PFSK-1 (cell line): ENCODE measurements around the gene NKX6-1.

ENCODE experiments used
- FOXP2 ChIP-seq: optimal IDR thresholded peaks from 2 replicates; pipeline ENCODE3; 2011; ENCODE audit warnings: borderline replicate concordance, control low read depth, inconsistent platforms; ENCODE audit not compliant: insufficient read depth; ENCODE audit errors: extremely low read length, extremely low read depth
- POLR2AphosphoS5 ChIP-seq: IDR thresholded peaks from 2 replicates; pipeline ENCODE4 v1.6.1; 2012; ENCODE audit warnings: low read depth, mild to moderate bottlenecking, control low read depth, low read length, moderate library complexity
- REST ChIP-seq, 2 experiments: IDR thresholded peaks; 2 replicates each; pipeline versions ENCODE4 v1.6.1 to v1.8.0; 2011 to 2012; ENCODE audit warnings: low read depth in 2 of 2, low read length in 2 of 2, control low read depth in 1 of 2, inconsistent platforms in 1 of 2, mild to moderate bottlenecking in 1 of 2, moderate library complexity in 1 of 2; ENCODE audit not compliant: insufficient read depth in 1 of 2
- SIN3A ChIP-seq: IDR thresholded peaks from 2 replicates; pipeline ENCODE4 v1.6.1; 2012; ENCODE audit warnings: mild to moderate bottlenecking, low read length, moderate library complexity, borderline replicate concordance; ENCODE audit not compliant: insufficient read depth
- TAF1 ChIP-seq: IDR thresholded peaks from 2 replicates; pipeline ENCODE4 v1.6.1; 2012; ENCODE audit warnings: low read length, control low read depth, borderline replicate concordance; ENCODE audit not compliant: insufficient read depth

The NKX6-1 gene

GRCh38 chr4:84502955-84503373, 3.9 kb upstream of the NKX6-1 start:
- no peak for TF ChIP-seq FOXP2
- TF ChIP-seq SIN3A, result no peak
- no peak for TF ChIP-seq TAF1
- no peak for TF ChIP-seq POLR2AphosphoS5
- TF ChIP-seq REST (IDR thresholded peaks at IDR 0.05; ENCODE audit: insufficient read depth in 1 of 2, low read depth in 2 of 2, low read length in 2 of 2), result no peak

DNA sequence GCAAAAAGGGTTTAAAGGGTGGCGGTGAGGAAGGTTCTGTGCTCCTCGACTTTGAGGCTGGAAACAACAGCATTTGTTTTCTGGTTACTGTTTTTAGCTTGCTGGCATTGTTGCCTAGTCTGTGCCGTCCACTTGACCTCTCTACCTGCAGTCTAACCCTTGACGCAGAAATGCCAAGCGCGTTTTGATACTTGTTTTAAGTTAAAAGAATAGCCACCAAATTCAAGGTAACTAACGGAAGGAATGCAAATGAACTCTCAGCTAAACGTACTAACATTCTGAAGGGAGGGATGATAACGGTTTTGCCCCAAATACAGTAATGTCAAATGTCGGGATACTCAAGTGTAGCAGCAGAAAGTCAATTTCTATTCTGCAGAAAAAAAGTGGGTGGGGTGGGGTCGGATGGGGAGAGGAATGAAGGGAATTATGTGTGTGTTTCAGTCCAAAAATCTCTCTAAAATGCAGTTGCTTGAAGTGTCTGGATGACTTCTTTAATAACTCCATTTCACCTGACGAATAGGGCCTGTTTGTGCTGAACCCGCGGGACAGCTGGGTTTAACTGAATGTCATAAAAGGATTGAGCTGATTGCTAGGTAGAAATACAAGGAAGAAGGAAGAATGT, 3.4 kb upstream of the NKX6-1 start:
- no peak for TF ChIP-seq FOXP2
- no peak for TF ChIP-seq REST (IDR thresholded peaks at IDR 0.05; ENCODE audit: insufficient read depth in 1 of 2, low read depth in 2 of 2, low read length in 2 of 2)
- TF ChIP-seq POLR2AphosphoS5, result no peak
- TF ChIP-seq SIN3A, result no peak
- no peak for TF ChIP-seq TAF1

GRCh38 chr4:84501721-84502267, 2.7 kb upstream of the NKX6-1 start:
- TF ChIP-seq POLR2AphosphoS5, result no peak
- TF ChIP-seq TAF1, result no peak
- no peak for TF ChIP-seq FOXP2
- no peak for TF ChIP-seq REST (IDR thresholded peaks at IDR 0.05; ENCODE audit: insufficient read depth in 1 of 2, low read depth in 2 of 2, low read length in 2 of 2)
- TF ChIP-seq SIN3A, result no peak

GRCh38 chr4:84501202-84501503, 2.1 kb upstream of the NKX6-1 start:
- TF ChIP-seq FOXP2 (no peak), TAF1 (no peak), SIN3A (no peak), POLR2AphosphoS5 (no peak), REST (IDR thresholded peaks at IDR 0.05; ENCODE audit: insufficient read depth in 1 of 2, low read depth in 2 of 2, low read length in 2 of 2) (no peak)
